ENCODE results near the gene PKLR. TPM values are rescaled to one million over a fixed set of nuclear protein-coding genes. Genes with fewer than 3 reads are reported as not detected.
A peak's percentile ranks its signal among the peaks of the same experiment; 100 is the strongest.

Gene PKLR
- total RNA-seq, 2 experiments from 2014 or later: not detected

DNA sequence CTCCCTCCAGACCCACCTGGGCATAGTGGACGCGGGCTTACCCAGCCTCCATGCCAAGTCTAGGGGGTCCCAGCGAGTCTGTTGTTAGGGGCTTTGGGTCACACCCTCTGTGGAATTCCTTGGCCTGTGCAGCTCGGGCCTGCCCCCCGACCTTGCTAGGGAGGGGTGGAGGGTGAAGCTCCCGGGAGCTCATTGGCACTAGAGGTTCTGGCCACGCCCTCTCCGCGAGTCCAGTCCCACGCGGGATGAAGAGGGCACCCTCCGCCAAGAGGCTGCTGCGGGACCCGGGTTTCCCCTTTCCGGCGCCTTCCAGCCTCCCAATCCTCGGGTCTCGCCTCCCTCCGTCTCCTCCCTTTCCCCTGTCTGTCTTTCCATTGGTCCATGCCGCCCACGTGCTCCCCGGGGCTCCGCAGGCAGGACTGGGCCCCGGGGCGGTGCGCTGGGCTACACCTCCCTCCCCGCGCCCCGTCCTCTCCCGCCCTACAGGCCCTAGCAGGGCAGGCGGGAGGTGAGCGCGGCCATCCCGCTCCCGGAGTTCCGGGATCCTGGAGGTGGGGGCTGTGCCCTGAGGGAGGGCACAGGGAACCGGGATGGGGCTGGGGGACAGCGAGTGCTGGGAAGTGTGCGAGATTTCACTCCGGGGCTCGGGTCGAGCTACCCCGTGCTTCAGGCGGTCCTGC, 22.9 kb upstream of the PKLR start:
- intact Hi-C loops (cut with micrococcal nuclease): loop anchor here (1.0 to 5.0 kb wide), 5 partner anchors 47 to 267 kb away; partner anchors contain the start of genes ASH1L and HCN3
- CTCF ChIA-PET: interaction anchor here (0.5 to 9.5 kb wide), 19 partner anchors 11 to 200 kb away, joined by 3 to 118 read pairs (median 3); partner anchors contain the start of genes CLK2, FDPS, HCN3 and SCAMP3
- Mint-ChIP-seq H3K4me1 (ENCODE audit: low read depth) (peaks cover 40% of the 10 kb centered on the region), H3K4me3 (peak overlapping the region; percentile 86), H3K27ac (peak overlapping the region; percentile 61), H3K27me3 (ENCODE audit: low read depth) (peaks cover 2% of the 10 kb centered on the region), H3K36me3 (ENCODE audit: low read depth) (peaks cover 11% of the 10 kb centered on the region), H3K9me3 (no peaks in the 10 kb centered on the region)
- peak; percentile 96 for DNase-seq

DNA sequence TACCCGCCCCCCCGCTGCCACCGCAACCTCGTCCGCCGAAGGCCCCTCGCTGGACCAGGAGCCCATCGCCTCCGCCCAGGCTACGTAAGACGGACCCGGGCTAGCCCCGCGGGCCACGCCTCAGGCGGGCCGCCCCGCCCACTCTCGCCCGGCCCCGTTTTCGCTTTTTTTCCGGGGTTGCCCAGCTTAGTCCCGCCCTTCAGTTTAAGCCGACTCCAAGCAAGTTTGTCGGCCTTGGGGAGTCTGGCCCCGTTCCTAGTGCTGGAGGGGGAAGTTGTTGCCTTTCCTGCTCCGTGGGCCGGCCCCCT, 22.4 kb upstream of the PKLR start:
- peak; percentile 85 for DNase-seq
- peak overlapping the region; percentile 86 for H3K4me3 Mint-ChIP-seq
- H3K9me3 Mint-ChIP-seq: no peaks in the 10 kb centered on the region
- intact Hi-C loops (cut with micrococcal nuclease): loop anchor here (1.0 to 5.0 kb wide), 10 partner anchors 15 to 268 kb away; partner anchors contain the start of genes ASH1L, CLK2, FDPS and HCN3
- CTCF ChIA-PET: interaction anchor here (0.5 to 9.5 kb wide), 20 partner anchors 11 to 125 kb away, joined by 3 to 118 read pairs (median 3); partner anchors contain the start of genes CLK2, FDPS, HCN3 and SCAMP3
- H3K27me3 Mint-ChIP-seq (ENCODE audit: low read depth): peaks cover 2% of the 10 kb centered on the region
- peaks cover 11% of the 10 kb centered on the region for H3K36me3 Mint-ChIP-seq (ENCODE audit: low read depth)
- H3K4me1 Mint-ChIP-seq (ENCODE audit: low read depth): peaks cover 42% of the 10 kb centered on the region
- H3K27ac Mint-ChIP-seq: peak overlapping the region; percentile 61

DNA sequence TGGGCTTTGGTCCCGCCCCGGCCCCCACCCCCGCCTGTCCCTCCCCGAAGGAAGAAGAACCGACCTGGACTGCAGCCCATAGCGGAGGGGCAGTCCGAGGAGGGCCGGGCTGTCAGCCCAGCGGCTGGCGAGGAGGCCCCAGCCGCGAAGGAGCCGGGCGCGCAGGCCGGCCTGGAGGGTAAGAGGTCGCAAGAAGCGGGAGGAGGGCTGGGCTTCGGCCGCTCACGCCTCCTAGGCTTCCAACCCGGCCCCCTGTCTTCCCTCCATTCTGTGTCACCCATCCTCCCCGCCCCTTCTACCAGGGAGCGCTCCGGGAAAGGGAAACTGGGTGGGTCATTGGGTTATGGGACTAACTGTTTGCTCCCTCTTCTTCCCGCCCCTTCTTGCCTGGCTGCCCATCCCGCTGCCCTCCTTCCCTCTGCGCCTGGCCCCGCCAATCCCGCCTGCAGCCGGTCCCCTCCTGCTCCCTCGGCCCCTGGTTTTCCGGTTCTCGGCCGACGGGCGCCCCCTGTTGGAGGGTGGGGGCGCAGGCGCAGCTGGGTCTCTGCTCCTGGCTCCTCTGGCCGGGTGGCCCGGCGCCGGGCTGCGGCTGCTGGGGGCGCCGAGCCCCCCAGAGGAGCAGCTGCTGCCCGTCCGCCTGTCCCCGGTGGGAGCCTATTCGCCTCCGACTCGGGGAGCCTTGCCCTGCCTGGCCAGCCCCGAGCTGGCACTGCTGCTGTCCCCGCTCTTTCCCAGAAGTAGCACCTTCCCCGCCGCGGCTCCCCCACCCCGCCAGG, 21.9 kb upstream of the PKLR start:
- no peaks in the 10 kb centered on the region for H3K9me3 Mint-ChIP-seq
- H3K36me3 Mint-ChIP-seq (ENCODE audit: low read depth): peaks cover 11% of the 10 kb centered on the region
- CTCF ChIA-PET: interaction anchor here (0.5 to 9.5 kb wide), 21 partner anchors 10 to 129 kb away, joined by 3 to 118 read pairs (median 3); partner anchors contain the start of genes CLK2, FDPS, HCN3 and SCAMP3
- intact Hi-C loops (cut with micrococcal nuclease): loop anchor here (1.0 to 5.0 kb wide), 6 partner anchors 15 to 131 kb away; partner anchors contain the start of genes CLK2, FDPS, SCAMP3 and THBS3
- H3K27me3 Mint-ChIP-seq (ENCODE audit: low read depth): peaks cover 2% of the 10 kb centered on the region
- H3K27ac Mint-ChIP-seq: peak overlapping the region; percentile 72
- peak overlapping the region; percentile 86 for H3K4me3 Mint-ChIP-seq
- peak; percentile 90 for DNase-seq
- H3K4me1 Mint-ChIP-seq (ENCODE audit: low read depth): peaks cover 42% of the 10 kb centered on the region

DNA sequence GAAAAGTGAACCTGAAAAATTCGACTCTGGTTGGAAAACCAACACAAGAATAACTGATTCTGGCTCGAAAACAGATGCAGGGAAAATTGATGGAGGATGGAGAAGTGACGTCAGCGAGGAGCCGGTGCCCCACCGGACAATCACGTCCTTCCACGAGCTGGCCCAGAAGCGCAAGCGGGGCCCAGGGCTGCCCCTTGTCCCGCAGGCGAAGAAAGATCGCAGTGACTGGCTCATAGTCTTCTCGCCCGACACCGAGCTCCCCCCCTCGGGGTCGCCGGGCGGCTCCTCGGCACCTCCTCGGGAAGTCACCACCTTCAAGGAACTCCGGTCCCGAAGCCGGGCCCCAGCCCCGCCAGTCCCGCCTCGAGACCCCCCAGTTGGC, 21.3 kb upstream of the PKLR start:
- CTCF ChIA-PET: interaction anchor here (0.6 to 9.5 kb wide), 12 partner anchors 9 to 270 kb away, joined by 3 to 118 read pairs (median 3); partner anchors contain the start of gene CLK2
- Mint-ChIP-seq H3K27ac (no peak overlapping the region), H3K4me1 (ENCODE audit: low read depth) (peaks cover 42% of the 10 kb centered on the region), H3K36me3 (ENCODE audit: low read depth) (peaks cover 11% of the 10 kb centered on the region), H3K27me3 (ENCODE audit: low read depth) (peaks cover 2% of the 10 kb centered on the region), H3K9me3 (no peaks in the 10 kb centered on the region), H3K4me3 (peak overlapping the region; percentile 86)
- intact Hi-C loops (cut with micrococcal nuclease): loop anchor here (5.0 kb wide), 1 partner anchor 130 kb away; no protein-coding TSS in a partner anchor
- peak; percentile 20 for DNase-seq

DNA sequence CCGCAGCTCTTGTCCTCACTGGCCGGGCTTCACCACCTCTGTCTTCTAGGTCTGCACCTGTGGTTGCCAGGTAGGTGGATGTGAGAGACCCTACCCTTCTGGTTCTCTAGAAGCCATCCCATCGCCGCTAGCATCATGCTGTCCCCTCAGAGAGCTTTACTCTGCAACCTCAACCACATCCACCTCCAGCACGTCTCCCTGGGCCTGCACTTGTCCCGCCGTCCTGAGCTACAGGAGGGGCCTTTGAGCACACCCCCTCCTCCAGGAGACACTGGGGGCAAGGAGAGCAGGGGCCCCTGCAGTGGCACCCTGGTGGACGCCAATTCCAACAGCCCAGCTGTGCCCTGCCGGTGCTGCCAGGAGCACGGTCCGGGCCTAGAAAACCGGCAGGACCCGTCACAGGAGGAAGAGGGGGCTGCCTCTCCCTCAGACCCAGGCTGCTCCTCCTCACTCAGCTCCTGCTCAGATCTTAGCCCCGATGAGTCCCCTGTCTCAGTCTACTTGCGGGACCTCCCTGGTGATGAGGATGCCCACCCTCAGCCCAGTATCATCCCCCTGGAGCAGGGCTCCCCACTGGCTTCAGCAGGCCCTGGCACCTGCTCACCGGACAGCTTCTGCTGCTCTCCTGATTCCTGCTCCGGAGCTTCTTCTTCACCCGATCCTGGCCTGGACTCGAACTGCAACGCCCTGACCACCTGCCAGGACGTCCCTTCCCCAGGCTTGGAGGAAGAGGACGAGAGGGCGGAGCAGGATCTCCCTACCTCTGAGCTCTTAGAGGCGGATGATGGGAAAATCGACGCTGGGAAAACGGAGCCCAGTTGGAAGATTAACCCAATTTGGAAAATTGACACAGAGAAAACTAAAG, 20.6 kb upstream of the PKLR start:
- H3K36me3 Mint-ChIP-seq (ENCODE audit: low read depth): peaks cover 11% of the 10 kb centered on the region
- H3K27ac Mint-ChIP-seq: no peak overlapping the region
- intact Hi-C loops (cut with micrococcal nuclease): loop anchor here (5.0 kb wide), 1 partner anchor 130 kb away; no protein-coding TSS in a partner anchor
- H3K27me3 Mint-ChIP-seq (ENCODE audit: low read depth): peaks cover 2% of the 10 kb centered on the region
- H3K4me3 Mint-ChIP-seq: peak overlapping the region; percentile 86
- DNase-seq: no peak
- no peaks in the 10 kb centered on the region for H3K9me3 Mint-ChIP-seq
- CTCF ChIA-PET: interaction anchor here (0.6 to 9.5 kb wide), 13 partner anchors 9 to 271 kb away, joined by 3 to 118 read pairs (median 3); partner anchors contain the start of gene CLK2
- peaks cover 42% of the 10 kb centered on the region for H3K4me1 Mint-ChIP-seq (ENCODE audit: low read depth)

DNA sequence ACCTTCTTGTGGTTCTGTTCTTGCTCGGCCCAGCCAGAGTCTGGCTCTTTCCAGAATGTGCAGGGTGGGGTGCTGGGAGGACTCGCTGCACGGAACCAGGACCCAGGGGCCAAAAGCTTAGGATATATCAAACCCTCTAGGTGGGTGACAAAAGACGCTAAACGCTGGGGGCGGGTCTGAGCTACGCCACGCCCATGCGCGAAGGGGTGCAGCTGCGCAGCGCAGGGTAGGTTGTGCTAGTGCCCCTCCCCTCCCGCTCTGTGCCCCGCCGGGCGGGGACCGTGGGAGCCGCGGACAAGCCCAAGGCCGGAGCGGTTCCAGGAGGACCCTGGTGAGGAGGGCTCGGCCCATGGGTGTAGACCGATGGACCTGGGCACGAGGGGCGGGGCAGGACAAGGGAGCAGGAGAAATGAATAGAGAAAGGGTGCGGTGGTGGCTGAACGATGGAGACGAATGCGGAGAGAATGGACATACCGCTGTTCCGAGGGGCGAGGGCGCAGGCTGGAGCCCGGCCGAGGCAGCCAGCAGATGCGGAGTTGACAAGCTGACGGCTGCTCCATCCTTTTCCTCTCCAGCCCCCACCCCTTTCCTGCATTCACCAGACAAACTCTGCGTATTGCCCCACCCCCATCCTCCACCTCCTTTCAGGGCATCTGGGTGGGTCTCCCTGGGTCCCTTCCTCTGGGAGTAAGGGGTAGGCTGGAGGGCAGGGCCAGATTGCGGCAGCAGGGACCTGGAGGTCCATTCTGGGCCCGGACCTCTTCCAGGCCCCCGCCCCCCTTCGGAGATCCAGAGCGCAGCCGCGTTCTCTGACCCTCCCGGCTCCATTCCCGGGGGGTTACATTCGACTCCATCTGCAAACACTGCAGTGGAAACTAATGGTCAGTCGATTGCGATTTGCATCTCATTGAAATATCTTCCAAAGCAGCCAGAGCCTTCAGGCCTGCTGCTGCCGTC, 19.7 kb upstream of the PKLR start, which contains the start of gene RUSC1:
RUSC1 (plus strand) TSS at position 234 of the 957 bp plus-strand sequence. CDS start 880 bp downstream, outside the sequence.
- Mint-ChIP-seq H3K36me3 (ENCODE audit: low read depth) (peaks cover 14% of the 10 kb centered on the region), H3K27me3 (ENCODE audit: low read depth) (peaks cover 2% of the 10 kb centered on the region), H3K9me3 (no peaks in the 10 kb centered on the region), H3K4me3 (peak within 1 kb of the TSS; percentile 58), H3K4me1 (ENCODE audit: low read depth) (peaks cover 39% of the 10 kb centered on the region), H3K27ac (no peak within 1 kb of the TSS)
- intact Hi-C loops (cut with micrococcal nuclease): loop anchor here (5.0 kb wide), 1 partner anchor 129 kb away; no protein-coding TSS in a partner anchor
- CTCF ChIA-PET: interaction anchor here (0.5 to 9.5 kb wide), 6 partner anchors 10 to 408 kb away, joined by 3 to 118 read pairs (median 3); no protein-coding TSS in a partner anchor
- peak; percentile 80 for DNase-seq

DNA sequence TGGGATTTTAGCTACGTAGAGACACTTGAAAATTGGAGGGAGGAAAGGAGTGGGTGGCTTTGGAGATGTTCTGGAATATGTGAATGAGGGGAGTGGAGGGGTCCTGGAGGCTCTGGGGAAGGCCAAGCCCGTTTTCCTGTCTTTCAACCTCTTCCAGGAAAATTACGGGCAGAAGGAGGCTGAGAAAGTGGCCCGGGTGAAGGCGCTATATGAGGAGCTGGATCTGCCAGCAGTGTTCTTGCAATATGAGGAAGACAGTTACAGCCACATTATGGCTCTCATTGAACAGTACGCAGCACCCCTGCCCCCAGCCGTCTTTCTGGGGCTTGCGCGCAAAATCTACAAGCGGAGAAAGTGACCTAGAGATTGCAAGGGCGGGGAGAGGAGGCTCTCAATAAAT, 19.0 kb upstream of the PKLR start:
- peak overlapping the region; percentile 58 for H3K4me3 Mint-ChIP-seq
- H3K27ac Mint-ChIP-seq: no peak overlapping the region
- DNase-seq: no peak

DNA sequence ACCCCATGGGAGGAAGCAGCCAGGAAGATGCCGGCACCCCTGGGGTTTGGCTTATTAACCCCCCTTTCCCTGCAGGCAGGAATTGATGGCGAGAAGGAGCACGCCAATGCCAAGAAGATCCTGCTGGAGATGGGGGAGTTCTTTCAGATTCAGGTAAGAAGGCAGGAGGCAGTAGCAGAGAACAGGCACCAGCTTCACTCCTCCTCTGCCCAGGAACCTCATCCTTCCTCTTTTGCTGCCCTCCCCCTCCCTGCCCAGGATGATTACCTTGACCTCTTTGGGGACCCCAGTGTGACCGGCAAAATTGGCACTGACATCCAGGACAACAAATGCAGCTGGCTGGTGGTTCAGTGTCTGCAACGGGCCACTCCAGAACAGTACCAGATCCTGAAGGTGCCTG, 18.3 kb upstream of the PKLR start:
- CTCF ChIA-PET: interaction anchor here (9.5 kb wide), 1 partner anchor 68 kb away, joined by 118 read pairs; no protein-coding TSS in a partner anchor
- Mint-ChIP-seq H3K27me3 (ENCODE audit: low read depth) (peaks cover 2% of the 10 kb centered on the region), H3K4me3 (no peak overlapping the region), H3K4me1 (ENCODE audit: low read depth) (peaks cover 34% of the 10 kb centered on the region), H3K27ac (no peak overlapping the region), H3K36me3 (ENCODE audit: low read depth) (peaks cover 18% of the 10 kb centered on the region), H3K9me3 (no peaks in the 10 kb centered on the region)
- intact Hi-C loops (cut with micrococcal nuclease): no loop called here
- no peak for DNase-seq

More for the DNA sequence above, 19.0 kb upstream of the PKLR start:
- H3K4me1 Mint-ChIP-seq (ENCODE audit: low read depth): peaks cover 34% of the 10 kb centered on the region
- no peaks in the 10 kb centered on the region for H3K9me3 Mint-ChIP-seq
- peaks cover 2% of the 10 kb centered on the region for H3K27me3 Mint-ChIP-seq (ENCODE audit: low read depth)
- CTCF ChIA-PET: interaction anchor here (0.5 to 9.5 kb wide), 3 partner anchors 69 to 409 kb away, joined by 3 to 118 read pairs (median 4); no protein-coding TSS in a partner anchor
- intact Hi-C loops (cut with micrococcal nuclease): loop anchor here (5.0 kb wide), 1 partner anchor 128 kb away; no protein-coding TSS in a partner anchor
- peaks cover 14% of the 10 kb centered on the region for H3K36me3 Mint-ChIP-seq (ENCODE audit: low read depth)

DNA sequence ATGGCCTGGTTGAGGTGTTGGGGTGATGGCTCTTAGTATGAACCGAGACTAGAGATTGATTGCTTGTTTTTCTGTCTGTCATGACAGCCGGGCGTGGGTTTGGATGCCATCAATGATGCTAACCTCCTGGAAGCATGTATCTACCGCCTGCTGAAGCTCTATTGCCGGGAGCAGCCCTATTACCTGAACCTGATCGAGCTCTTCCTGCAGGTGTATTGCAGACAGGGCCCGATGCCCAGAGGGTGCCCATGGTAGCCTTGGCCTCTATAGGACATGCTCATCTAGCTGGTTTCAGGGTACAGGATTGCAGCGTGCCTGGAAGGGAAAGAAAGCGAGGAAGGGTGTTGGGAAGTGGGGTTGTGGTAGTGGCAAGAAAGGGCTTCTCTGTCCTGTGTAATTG, 16.8 kb upstream of the PKLR start:
- H3K36me3 Mint-ChIP-seq (ENCODE audit: low read depth): peaks cover 24% of the 10 kb centered on the region
- H3K27ac Mint-ChIP-seq: no peak overlapping the region
- intact Hi-C loops (cut with micrococcal nuclease): no loop called here
- no peak overlapping the region for H3K4me3 Mint-ChIP-seq
- no peaks in the 10 kb centered on the region for H3K9me3 Mint-ChIP-seq
- CTCF ChIA-PET: interaction anchor here (2.7 kb wide), 1 partner anchor 67 kb away, joined by 14 read pairs; no protein-coding TSS in a partner anchor
- peaks cover 39% of the 10 kb centered on the region for H3K4me1 Mint-ChIP-seq (ENCODE audit: low read depth)
- no peak for DNase-seq
- peaks cover 2% of the 10 kb centered on the region for H3K27me3 Mint-ChIP-seq (ENCODE audit: low read depth)

DNA sequence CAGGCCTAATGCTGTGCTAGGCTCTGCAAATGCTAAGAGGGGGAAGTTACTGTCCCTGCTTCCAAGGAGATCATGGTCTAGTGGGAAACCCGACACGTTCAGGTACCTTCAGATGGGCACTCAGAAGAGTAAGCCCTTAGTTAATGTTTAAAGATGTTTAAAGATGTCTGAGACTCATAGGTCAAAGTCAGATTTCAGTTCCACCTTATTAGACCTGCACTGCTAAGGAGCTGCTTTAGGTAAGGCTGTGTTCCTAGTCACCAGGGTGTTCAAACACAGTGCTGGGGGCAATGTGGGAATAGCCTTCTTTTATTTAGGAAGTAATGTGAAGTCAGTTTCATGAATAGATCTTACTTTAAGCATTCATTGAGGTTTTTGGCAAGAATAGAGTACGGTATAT, 15.7 kb upstream of the PKLR start:
- DNase-seq: no peak
- CTCF ChIA-PET: interaction anchor here (0.7 to 2.7 kb wide), 3 partner anchors 66 to 497 kb away, joined by 3 to 14 read pairs (median 3); no protein-coding TSS in a partner anchor
- Mint-ChIP-seq H3K27ac (no peak overlapping the region), H3K9me3 (no peaks in the 10 kb centered on the region), H3K4me3 (no peak overlapping the region), H3K36me3 (ENCODE audit: low read depth) (peaks cover 31% of the 10 kb centered on the region), H3K27me3 (ENCODE audit: low read depth) (no peaks in the 10 kb centered on the region), H3K4me1 (ENCODE audit: low read depth) (peaks cover 38% of the 10 kb centered on the region)
- intact Hi-C loops (cut with micrococcal nuclease): no loop called here
